ENCODE measurements around the gene CCDC97.
"Not testable (repeated sequence)": the region's sequence is repeated elsewhere in the genome, so short reads cannot be mapped to it uniquely, and the experiment has no call there.

CCDC97 gene

GRCh38 chr19:41278478-41278877 is 31.5 kb upstream of the CCDC97 start:
- TF ChIP-seq CTCF (IDR thresholded peaks at IDR 0.05; ENCODE audit: low read depth, low read length) = no peak
- in situ Hi-C loops (cut with HindIII; ENCODE audit: low sequenced_read_pairs) = no loop called here
- H3K4me3 ChIP-seq (ENCODE audit: low read depth, low read length) = no peak overlapping the region
- no peak for DNase-seq (ENCODE audit: low read depth, low spot score)

GRCh38 chr19:41288673-41289530 is 21.1 kb upstream of the CCDC97 start:
- H3K4me3 ChIP-seq (ENCODE audit: low read depth, low read length) = no peak overlapping the region
- no peak for DNase-seq (ENCODE audit: low read depth, low spot score)
- no peak for TF ChIP-seq CTCF (IDR thresholded peaks at IDR 0.05; ENCODE audit: low read depth, low read length)
- in situ Hi-C loops (cut with HindIII; ENCODE audit: low sequenced_read_pairs) = no loop called here

GRCh38 chr19:41289814-41290213 is 20.2 kb upstream of the CCDC97 start:
- in situ Hi-C loops (cut with HindIII; ENCODE audit: low sequenced_read_pairs); H3K4me3 ChIP-seq (ENCODE audit: low read depth, low read length); DNase-seq (ENCODE audit: low read depth, low spot score): not testable (repeated sequence)

- in situ Hi-C loops (cut with HindIII; ENCODE audit: low sequenced_read_pairs) = no loop called here
- H3K4me3 ChIP-seq (ENCODE audit: low read depth, low read length) = no peak overlapping the region
- TF ChIP-seq CTCF (IDR thresholded peaks at IDR 0.05; ENCODE audit: low read depth, low read length) = no peak
Observed at GRCh38 chr19:41294393-41294792, 15.6 kb upstream of the CCDC97 start.

GRCh38 chr19:41295499-41295898 is 14.5 kb upstream of the CCDC97 start:
- no peak overlapping the region for H3K4me3 ChIP-seq (ENCODE audit: low read depth, low read length)
- no peak for TF ChIP-seq CTCF (IDR thresholded peaks at IDR 0.05; ENCODE audit: low read depth, low read length)
- DNase-seq (ENCODE audit: low read depth, low spot score) = no peak
- in situ Hi-C loops (cut with HindIII; ENCODE audit: low sequenced_read_pairs) = no loop called here

More at GRCh38 chr19:41294393-41294792, 15.6 kb upstream of the CCDC97 start:
- no peak for DNase-seq (ENCODE audit: low read depth, low spot score)

- in situ Hi-C loops (cut with HindIII; ENCODE audit: low sequenced_read_pairs) = no loop called here
- H3K4me3 ChIP-seq (ENCODE audit: low read depth, low read length) = no peak overlapping the region
- no peak for TF ChIP-seq CTCF (IDR thresholded peaks at IDR 0.05; ENCODE audit: low read depth, low read length)
- DNase-seq (ENCODE audit: low read depth, low spot score) = no peak
Observed at GRCh38 chr19:41296433-41296871, 13.5 kb upstream of the CCDC97 start.

GRCh38 chr19:41297628-41298347 is 12.2 kb upstream of the CCDC97 start:
- no peak for TF ChIP-seq CTCF (IDR thresholded peaks at IDR 0.05; ENCODE audit: low read depth, low read length)
- H3K4me3 ChIP-seq (ENCODE audit: low read depth, low read length) = no peak overlapping the region
- in situ Hi-C loops (cut with HindIII; ENCODE audit: low sequenced_read_pairs) = no loop called here
- no peak for DNase-seq (ENCODE audit: low read depth, low spot score)

Data from astrocyte of the spinal cord (primary cell).